MM.1S (cell line): Measurements from ENCODE around the gene CRACDL.

Experiments
- DNase-seq: peaks from one replicate; pipeline ENCODE4 v3.0.0-alpha.2; 2015
- H2AFZ ChIP-seq: fragments of 300-600 bp; sonication (generic); 2 replicates; pipeline ENCODE4 v1.6.0; 2016; ENCODE audit warnings: antibody characterized with exemption, low read length
- H3F3A ChIP-seq: fragments of 300-600 bp; sonication (generic); 2 replicates; pipeline ENCODE4 v1.6.1; 2016; ENCODE audit warnings: mild to moderate bottlenecking, antibody characterized with exemption, low read length, moderate library complexity, mixed read lengths; ENCODE audit not compliant: insufficient read depth
- H3K27ac ChIP-seq: fragments of 300-600 bp; sonication (generic); 2 replicates; pipeline ENCODE4 v1.5.1; 2016; ENCODE audit warnings: mild to moderate bottlenecking, low read length
- H3K27me3 ChIP-seq: fragments of 300-600 bp; sonication (generic); replicated peaks from 2 replicates; pipeline ENCODE4 v1.6.0; 2016; ENCODE audit warnings: low read length; ENCODE audit not compliant: insufficient read depth
- H3K36me3 ChIP-seq: fragments of 300-600 bp; sonication (generic); replicated peaks from 2 replicates; pipeline ENCODE4 v1.6.1; 2016; ENCODE audit warnings: mild to moderate bottlenecking, low read length, mixed read lengths; ENCODE audit not compliant: insufficient read depth
- H3K4me1 ChIP-seq: fragments of 300-600 bp; sonication (generic); 2 replicates; pipeline ENCODE4 v1.6.1; 2016; ENCODE audit warnings: low read length, mixed read lengths
- H3K4me2 ChIP-seq: fragments of 300-600 bp; sonication (generic); 2 replicates; pipeline ENCODE4 v1.6.0; 2016; ENCODE audit warnings: low read depth, low read length
- H3K4me3 ChIP-seq: fragments of 300-600 bp; sonication (generic); 2 replicates; pipeline ENCODE4 v1.5.1; 2016; ENCODE audit warnings: low read length, mixed read lengths
- H3K79me2 ChIP-seq: fragments of 300-600 bp; sonication (generic); 2 replicates; pipeline ENCODE4 v1.6.1; 2016; ENCODE audit warnings: mixed run types, low read length, mixed read lengths
- H3K9ac ChIP-seq: fragments of 300-600 bp; sonication (generic); 2 replicates; pipeline ENCODE4 v1.6.1; 2016; ENCODE audit warnings: low read length, mixed read lengths
- H3K9me2 ChIP-seq: fragments of 300-600 bp; sonication (generic); replicated peaks from 2 replicates; pipeline ENCODE4 v1.6.1; 2016; ENCODE audit warnings: mild to moderate bottlenecking, low read length, mixed read lengths; ENCODE audit not compliant: insufficient read depth
- H3K9me3 ChIP-seq: fragments of 300-600 bp; sonication (generic); replicated peaks from 2 replicates; pipeline ENCODE4 v1.6.1; 2016; ENCODE audit warnings: mild to moderate bottlenecking, low read length, mixed read lengths; ENCODE audit not compliant: insufficient read depth
- H4K20me1 ChIP-seq: fragments of 300-600 bp; sonication (generic); 2 replicates; pipeline ENCODE4 v1.6.1; 2016; ENCODE audit warnings: mild to moderate bottlenecking, low read length, moderate library complexity, mixed read lengths; ENCODE audit not compliant: insufficient read depth
- CTCF ChIP-seq: fragments of 300-600 bp; sonication (generic); IDR thresholded peaks from 2 replicates; pipeline ENCODE4 v1.5.1; 2016; ENCODE audit warnings: antibody characterized with exemption, low read length, mixed read lengths
- EZH2 ChIP-seq: fragments of 300-600 bp; sonication (generic); optimal IDR thresholded peaks from 2 replicates; pipeline ENCODE3; 2017; ENCODE audit warnings: low read depth, mild to moderate bottlenecking, antibody characterized with exemption, low read length, mixed read lengths
- EZH2phosphoT487 ChIP-seq: fragments of 300-600 bp; sonication (generic); IDR thresholded peaks from 2 replicates; pipeline ENCODE4 v1.6.1; 2018; ENCODE audit warnings: antibody characterized with exemption, low read length

Gene CRACDL

GRCh38 chr2:98932778-98933343 is 3.2 kb downstream of the CRACDL start:
- no peaks in the 10 kb centered on the region for H3K9me2 ChIP-seq
- no peak for DNase-seq
- H3K4me2 ChIP-seq, result no peak overlapping the region
- no peak overlapping the region for H3K4me3 ChIP-seq
- H3K27me3 ChIP-seq, result no peaks in the 10 kb centered on the region
- H3K79me2 ChIP-seq, result no peaks in the 10 kb centered on the region
- no peaks in the 10 kb centered on the region for H3F3A ChIP-seq
- H3K9ac ChIP-seq, result no peak overlapping the region
- H3K36me3 ChIP-seq, result no peaks in the 10 kb centered on the region
- H3K9me3 ChIP-seq, result no peaks in the 10 kb centered on the region
- no peaks in the 10 kb centered on the region for H3K4me1 ChIP-seq
- no peaks in the 10 kb centered on the region for H4K20me1 ChIP-seq
- H2AFZ ChIP-seq, result no peak overlapping the region
- TF ChIP-seq CTCF (no peak), EZH2phosphoT487 (no peak), EZH2 (no peak)
- no peak overlapping the region for H3K27ac ChIP-seq

- no peak for DNase-seq
- Histone ChIP-seq H3K9ac (no peak overlapping the region), H3K79me2 (no peaks in the 10 kb centered on the region), H3K36me3 (no peaks in the 10 kb centered on the region), H3K4me3 (no peak overlapping the region), H3K27ac (no peak overlapping the region), H3F3A (no peaks in the 10 kb centered on the region), H4K20me1 (no peaks in the 10 kb centered on the region), H2AFZ (no peak overlapping the region), H3K9me3 (no peaks in the 10 kb centered on the region), H3K4me1 (no peaks in the 10 kb centered on the region), H3K9me2 (no peaks in the 10 kb centered on the region), H3K27me3 (no peaks in the 10 kb centered on the region), H3K4me2 (no peak overlapping the region)
- TF ChIP-seq EZH2phosphoT487 (no peak), CTCF (no peak), EZH2 (no peak)
Measured at GRCh38 chr2:98932164-98932563, 3.9 kb downstream of the CRACDL start.

DNA sequence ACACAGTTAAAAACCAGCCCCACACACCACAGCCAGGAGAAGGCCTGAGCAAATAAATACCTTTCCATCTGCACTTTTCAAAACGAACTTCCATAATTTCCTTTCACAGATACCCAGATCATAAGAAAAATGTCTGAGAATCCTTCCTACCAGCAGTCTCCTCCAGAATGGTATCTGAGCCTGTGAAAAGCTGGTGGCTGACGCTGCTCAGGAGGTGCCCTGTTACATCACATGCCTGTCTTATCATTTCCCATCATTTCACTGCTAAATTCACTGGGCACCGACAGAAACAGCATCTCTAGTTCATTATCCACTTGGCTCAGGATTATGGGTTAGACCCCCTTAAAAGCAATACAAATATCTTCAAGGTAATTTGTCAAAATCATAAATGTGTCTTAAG is 4.4 kb downstream of the CRACDL start:
- no peak overlapping the region for H2AFZ ChIP-seq
- no peaks in the 10 kb centered on the region for H3F3A ChIP-seq
- H3K79me2 ChIP-seq, result no peaks in the 10 kb centered on the region
- no peaks in the 10 kb centered on the region for H3K27me3 ChIP-seq
- no peaks in the 10 kb centered on the region for H3K36me3 ChIP-seq
- H3K4me1 ChIP-seq, result no peaks in the 10 kb centered on the region
- H3K27ac ChIP-seq, result no peak overlapping the region
- no peak overlapping the region for H3K4me2 ChIP-seq
- no peaks in the 10 kb centered on the region for H3K9me2 ChIP-seq
- no peak for DNase-seq
- H4K20me1 ChIP-seq, result no peaks in the 10 kb centered on the region
- H3K9ac ChIP-seq, result no peak overlapping the region
- H3K4me3 ChIP-seq, result no peak overlapping the region
- H3K9me3 ChIP-seq, result no peaks in the 10 kb centered on the region
- TF ChIP-seq CTCF, result no peak
- TF ChIP-seq EZH2, result no peak
- no peak for TF ChIP-seq EZH2phosphoT487
